CD4-positive, alpha-beta T cell treated with Interleukin-10 for 1 hour (primary cell): ENCODE measurements around the gene MUC20.
"Not testable (repeated sequence)": the region's sequence is repeated elsewhere in the genome, so short reads cannot be mapped to it uniquely, and the experiment has no call there.

Experiments
- DNase-seq: peaks from one replicate; pipeline ENCODE4 v3.0.0-alpha.2; 2020

MUC20 gene

GRCh38 chr3:195757827-195758226, 37.0 kb downstream of the MUC20 start:
- DNase-seq: no peak

GRCh38 chr3:195758721-195759353, 38.1 kb downstream of the MUC20 start:
- no peak for DNase-seq

- DNase-seq: no peak
These were observed 39.8 kb downstream of the MUC20 start for GRCh38 chr3:195760345-195761122.

GRCh38 chr3:195761123-195761566, 40.4 kb downstream of the MUC20 start:
- DNase-seq: no peak

- no peak for DNase-seq
These were observed 40.9 kb downstream of the MUC20 start for GRCh38 chr3:195761567-195762248.

GRCh38 chr3:195762249-195762585, 41.4 kb downstream of the MUC20 start:
- no peak for DNase-seq

- no peak for DNase-seq
These were observed 41.8 kb downstream of the MUC20 start for GRCh38 chr3:195762611-195763010.

- DNase-seq: no peak
These were observed 42.5 kb downstream of the MUC20 start for GRCh38 chr3:195763076-195763830.

GRCh38 chr3:195763843-195764825, 43.4 kb downstream of the MUC20 start:
- no peak for DNase-seq

GRCh38 chr3:195764961-195765706, 44.4 kb downstream of the MUC20 start:
- no peak for DNase-seq

- no peak for DNase-seq
These were observed 45.9 kb downstream of the MUC20 start for GRCh38 chr3:195766671-195767070.

GRCh38 chr3:195767792-195768191, 47.0 kb downstream of the MUC20 start:
- DNase-seq: no peak

GRCh38 chr3:195768414-195768813, 47.6 kb downstream of the MUC20 start:
- no peak for DNase-seq

- no peak for DNase-seq
These were observed 48.1 kb downstream of the MUC20 start for GRCh38 chr3:195768831-195769303.

- no peak for DNase-seq
These were observed 48.8 kb downstream of the MUC20 start for GRCh38 chr3:195769551-195769950.

- no peak for DNase-seq
These were observed 49.5 kb downstream of the MUC20 start for GRCh38 chr3:195770081-195770840.

GRCh38 chr3:195770841-195771645, 50.3 kb downstream of the MUC20 start:
- not testable (repeated sequence) for DNase-seq

- DNase-seq: no peak
These were observed 51.0 kb downstream of the MUC20 start for GRCh38 chr3:195771646-195772300.
